Osteoblast (primary cell): ENCODE results near the gene GNB2. TPM values are rescaled to one million over a fixed set of nuclear protein-coding genes. Genes with fewer than 3 reads are reported as not detected.

ENCODE experiments used
- DNase-seq: peaks from one replicate; pipeline ENCODE4 v3.0.0; 2011; ENCODE audit warnings: low spot score, mixed read lengths; ENCODE audit not compliant: insufficient read length; ENCODE audit errors: missing footprints
- H2AFZ ChIP-seq: 2 replicates; pipeline ENCODE4 v1.6.0; 2011; ENCODE audit warnings: mild to moderate bottlenecking, low read length
- H3K27ac ChIP-seq: 2 replicates; pipeline ENCODE4 v1.5.1; 2011; ENCODE audit warnings: mild to moderate bottlenecking, low read depth, low read length, moderate library complexity
- H3K27me3 ChIP-seq: 2 replicates; pipeline ENCODE4 v1.6.0; 2012; ENCODE audit warnings: mild to moderate bottlenecking, control low read depth, inconsistent platforms, low read length, moderate library complexity; ENCODE audit not compliant: insufficient read depth
- H3K36me3 ChIP-seq: 2 replicates; pipeline ENCODE4 v1.5.1; 2011; ENCODE audit warnings: mild to moderate bottlenecking, low read length, control low read depth, moderate library complexity; ENCODE audit not compliant: insufficient read depth
- H3K4me1 ChIP-seq: 2 replicates; pipeline ENCODE4 v1.5.1; 2011; ENCODE audit warnings: mild to moderate bottlenecking, low read length, control low read depth, moderate library complexity; ENCODE audit not compliant: insufficient read depth
- H3K4me2 ChIP-seq: 2 replicates; pipeline ENCODE4 v1.6.0; 2011; ENCODE audit warnings: mild to moderate bottlenecking, low read length; ENCODE audit not compliant: insufficient read depth
- H3K4me3 ChIP-seq: fragments of 200-600 bp; sonication (generic); 3 replicates; pipeline ENCODE4 v1.5.1; 2012; ENCODE audit warnings: mild to moderate bottlenecking, low read length, inconsistent platforms; ENCODE audit not compliant: insufficient read depth
- H3K79me2 ChIP-seq: 2 replicates; pipeline ENCODE4 v1.6.0; 2012; ENCODE audit warnings: mild to moderate bottlenecking, low read length, control low read depth, inconsistent platforms; ENCODE audit not compliant: insufficient read depth
- H3K9me3 ChIP-seq: 2 replicates; pipeline ENCODE4 v1.5.1; 2011; ENCODE audit warnings: low read depth, low read length, control low read depth
- H4K20me1 ChIP-seq: 2 replicates; pipeline ENCODE4 v1.6.0; 2012; ENCODE audit warnings: mild to moderate bottlenecking, low read length, control low read depth; ENCODE audit not compliant: insufficient read depth
- CTCF ChIP-seq: IDR thresholded peaks from 2 replicates; pipeline ENCODE4 v1.5.1; 2011; ENCODE audit warnings: mild to moderate bottlenecking, low read depth, low read length, moderate library complexity; ENCODE audit errors: extremely low read depth
- total RNA-seq: library from RNA; depleted of rRNA; stranded (reverse); fragments of >200 nt; gene quantifications from 2 replicates; pipeline ENCODE4 v1.2.3, GENCODE V29; 2012

The GNB2 gene
- total RNA-seq, 1 donor = 72.7 TPM

DNA sequence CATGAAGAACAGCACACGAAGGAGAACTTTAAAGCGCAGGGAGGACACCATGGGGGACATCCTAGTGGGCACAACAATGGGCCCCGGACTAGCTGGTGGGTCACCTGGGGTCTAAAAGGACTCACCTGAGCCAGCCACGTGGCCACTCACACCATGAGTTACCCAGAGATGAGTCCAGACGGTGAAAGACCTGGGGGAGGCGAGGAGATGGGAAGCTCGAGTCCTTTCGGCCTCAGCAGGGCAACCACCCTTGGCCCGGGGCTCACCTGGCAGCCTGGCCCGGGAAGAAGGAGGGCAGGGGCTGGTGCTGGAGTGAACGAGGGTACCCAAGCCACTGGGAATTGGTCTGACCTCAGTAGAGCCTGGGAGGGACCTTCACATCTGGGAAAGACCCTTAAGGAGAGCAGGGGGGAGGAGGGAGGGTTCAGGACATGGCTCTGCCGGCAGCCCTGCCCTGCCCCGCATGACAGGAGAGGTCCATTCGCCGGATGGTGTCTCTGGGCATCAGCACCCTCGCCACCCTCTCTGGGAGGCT lies 14.9 kb downstream of the GNB2 start:
- H2AFZ ChIP-seq = no peak overlapping the region
- peaks cover 58% of the 10 kb centered on the region for H3K79me2 ChIP-seq
- TF ChIP-seq CTCF = no peak
- no peak overlapping the region for H3K4me2 ChIP-seq
- H3K27me3 ChIP-seq = no peaks in the 10 kb centered on the region
- peaks cover 14% of the 10 kb centered on the region for H3K4me1 ChIP-seq
- peaks cover 11% of the 10 kb centered on the region for H3K36me3 ChIP-seq
- H3K27ac ChIP-seq = no peak overlapping the region
- DNase-seq = peak; percentile 39
- peaks cover 58% of the 10 kb centered on the region for H4K20me1 ChIP-seq
- H3K9me3 ChIP-seq = no peaks in the 10 kb centered on the region
- H3K4me3 ChIP-seq = no peak overlapping the region

- TF ChIP-seq CTCF = no peak
- Histone ChIP-seq H2AFZ (no peak overlapping the region), H3K27ac (no peak overlapping the region), H3K36me3 (peaks cover 4% of the 10 kb centered on the region), H3K4me2 (no peak overlapping the region), H3K27me3 (no peaks in the 10 kb centered on the region), H3K9me3 (no peaks in the 10 kb centered on the region), H3K4me3 (no peak overlapping the region), H3K79me2 (peaks cover 61% of the 10 kb centered on the region), H4K20me1 (peaks cover 58% of the 10 kb centered on the region), H3K4me1 (peaks cover 14% of the 10 kb centered on the region)
- DNase-seq = peak; percentile 58
Observed at GRCh38 chr7:100689230-100690135, 15.9 kb downstream of the GNB2 start.

GRCh38 chr7:100691676-100692577 lies 18.4 kb downstream of the GNB2 start:
- peaks cover 61% of the 10 kb centered on the region for H3K79me2 ChIP-seq
- peak; percentile 78 for TF ChIP-seq CTCF
- DNase-seq = peak; percentile 100

More at GRCh38 chr7:100691676-100692577, 18.4 kb downstream of the GNB2 start:
- Histone ChIP-seq H3K27ac (no peak overlapping the region), H3K4me2 (peak overlapping the region; percentile 90), H3K4me3 (peak overlapping the region; percentile 83), H2AFZ (no peak overlapping the region), H3K4me1 (peaks cover 14% of the 10 kb centered on the region), H4K20me1 (peaks cover 54% of the 10 kb centered on the region), H3K36me3 (no peaks in the 10 kb centered on the region), H3K27me3 (no peaks in the 10 kb centered on the region), H3K9me3 (no peaks in the 10 kb centered on the region)
